ENCODE measurements around the gene NDUFB5.

NDUFB5 gene

GRCh38 chr3:179615458-179616173, 11.0 kb downstream of the NDUFB5 start:
- Histone ChIP-seq H3K4me1 (ENCODE audit: control insufficient read depth, insufficient read depth, low read length) (no peaks in the 10 kb centered on the region), H3K4me3 (ENCODE audit: low read depth, low read length) (no peak overlapping the region), H3K36me3 (ENCODE audit: control insufficient read depth in 2 of 2, insufficient read depth in 1 of 2, low read length in 2 of 2) (peaks cover 12 to 28% of the 10 kb centered on the region in 2 experiments; a peak in 2 of 3 replicates), H3K27ac (ENCODE audit: extremely low read depth, low read depth, low read length) (no peak overlapping the region), H3K9me3 (ENCODE audit: control insufficient read depth, insufficient read depth, low read depth, low read length) (no peaks in the 10 kb centered on the region)
- TF ChIP-seq EGR2 (tag by site-specific recombination; IDR thresholded peaks at IDR 0.05; ENCODE audit: low read depth), result no peak
- TF ChIP-seq ZNF211 (tag by site-specific recombination; IDR thresholded peaks at IDR 0.05; ENCODE audit: low read depth), result no peak
- no peak for TF ChIP-seq ZNF561 (tag by site-specific recombination; IDR thresholded peaks at IDR 0.05; ENCODE audit: borderline replicate concordance)
- TF ChIP-seq ZBTB48 (tag by site-specific recombination; IDR thresholded peaks at IDR 0.05), result no peak
- TF ChIP-seq ZBTB8A (tag by site-specific recombination; IDR thresholded peaks at IDR 0.05), result no peak
- TF ChIP-seq YY2 (tag by site-specific recombination; IDR thresholded peaks at IDR 0.05), result no peak
- TF ChIP-seq KLF8 (tag by site-specific recombination; IDR thresholded peaks at IDR 0.05), result no peak
- TF ChIP-seq BCL11B (tag by site-specific recombination; IDR thresholded peaks at IDR 0.05; ENCODE audit: low read depth), result no peak
- TF ChIP-seq ZNF626 (tag by site-specific recombination; IDR thresholded peaks at IDR 0.05), result no peak
- no peak for TF ChIP-seq ZNF677 (tag by site-specific recombination; IDR thresholded peaks at IDR 0.05)
- no peak for TF ChIP-seq CTCF (tag by site-specific recombination; IDR thresholded peaks at IDR 0.05)
- no peak for TF ChIP-seq ZNF624 (tag by site-specific recombination; IDR thresholded peaks at IDR 0.05)
- no peak for TF ChIP-seq BCL6B (tag by site-specific recombination; IDR thresholded peaks at IDR 0.05)
- TF ChIP-seq ZNF600 (tag by site-specific recombination; IDR thresholded peaks at IDR 0.05), result no peak
- TF ChIP-seq ZNF155 (tag by site-specific recombination; IDR thresholded peaks at IDR 0.05), result no peak
- no peak for TF ChIP-seq ZNF341 (tag by site-specific recombination; IDR thresholded peaks at IDR 0.05; ENCODE audit: low read depth)
- TF ChIP-seq ZEB2 (tag by site-specific recombination; IDR thresholded peaks at IDR 0.05), result no peak
- ChIA-PET POLR2A (no interaction called here), CTCF (interaction anchor here (0.8 to 2.2 kb wide), 3 partner anchors 12 to 34 kb away, joined by 3 to 8 read pairs (median 4); no protein-coding TSS in a partner anchor)

GRCh38 chr3:179622023-179622422, 17.4 kb downstream of the NDUFB5 start:
- H3K27ac ChIP-seq (ENCODE audit: extremely low read depth, low read depth, low read length), result no peak overlapping the region
- ChIA-PET CTCF (no interaction called here), POLR2A (no interaction called here)
- H3K9me3 ChIP-seq (ENCODE audit: control insufficient read depth, insufficient read depth, low read depth, low read length), result no peaks in the 10 kb centered on the region
- H3K4me3 ChIP-seq (ENCODE audit: low read depth, low read length), result no peak overlapping the region
- TF ChIP-seq ZNF112 (tag by site-specific recombination; IDR thresholded peaks at IDR 0.05) (no peak), ZNF639 (tag by site-specific recombination; IDR thresholded peaks at IDR 0.05) (no peak), ZNF394 (tag by site-specific recombination; IDR thresholded peaks at IDR 0.05; ENCODE audit: borderline replicate concordance) (no peak), ZNF404 (tag by site-specific recombination; IDR thresholded peaks at IDR 0.05) (no peak), ZNF184 (tag by site-specific recombination; IDR thresholded peaks at IDR 0.05) (no peak), ZEB2 (tag by site-specific recombination; IDR thresholded peaks at IDR 0.05) (no peak), ZSCAN30 (tag by site-specific recombination; IDR thresholded peaks at IDR 0.05) (no peak), ZFP37 (tag by site-specific recombination; IDR thresholded peaks at IDR 0.05) (no peak)
- no peaks in the 10 kb centered on the region for H3K4me1 ChIP-seq (ENCODE audit: control insufficient read depth, insufficient read depth, low read length)
- peaks cover 36 to 67% of the 10 kb centered on the region in 2 experiments for H3K36me3 ChIP-seq (ENCODE audit: control insufficient read depth in 2 of 2, insufficient read depth in 1 of 2, low read length in 2 of 2)

All from HEK293 (cell line).